Duodenal mucosa (tissue), 2 donors: ENCODE measurements around the gene LYPLA2.
A peak's percentile ranks its signal among the peaks of the same experiment; 100 is the strongest.
"Not testable (repeated sequence)": the region's sequence is repeated elsewhere in the genome, so short reads cannot be mapped to it uniquely, and the experiment has no call there.

Source experiments
- H3K27ac ChIP-seq: one replicate; pipeline ENCODE4 v1.7.0; 2013; ENCODE audit warnings: low read depth, low read length
- H3K27me3 ChIP-seq, 2 donors: one replicate each; pipeline ENCODE4 v1.7.0; 2013; ENCODE audit warnings: low read length in 2 of 2, control low read depth in 1 of 2; ENCODE audit not compliant: insufficient read depth in 2 of 2, control insufficient read depth in 1 of 2
- H3K36me3 ChIP-seq, 2 donors: one replicate each; pipeline ENCODE4 v1.7.0; 2013; ENCODE audit warnings: low read length in 2 of 2, control low read depth in 1 of 2; ENCODE audit not compliant: insufficient read depth in 2 of 2, control insufficient read depth in 1 of 2
- H3K4me1 ChIP-seq, 2 donors: one replicate each; pipeline ENCODE4 v1.7.0; 2013; ENCODE audit warnings: low read length in 2 of 2, control low read depth in 1 of 2; ENCODE audit not compliant: insufficient read depth in 2 of 2, control insufficient read depth in 1 of 2
- H3K4me3 ChIP-seq, 2 donors: one replicate each; pipeline ENCODE4 v1.7.0; 2013; ENCODE audit warnings: low read length in 2 of 2, low read depth in 1 of 2
- H3K9ac ChIP-seq, 2 donors: one replicate each; pipeline ENCODE4 v1.7.0; 2013; ENCODE audit warnings: low read length in 2 of 2, low read depth in 1 of 2
- H3K9me3 ChIP-seq, 2 donors: one replicate each; pipeline ENCODE4 v1.7.0; 2013; ENCODE audit warnings: low read length in 2 of 2, control low read depth in 1 of 2; ENCODE audit not compliant: control insufficient read depth in 1 of 2

The LYPLA2 gene

DNA sequence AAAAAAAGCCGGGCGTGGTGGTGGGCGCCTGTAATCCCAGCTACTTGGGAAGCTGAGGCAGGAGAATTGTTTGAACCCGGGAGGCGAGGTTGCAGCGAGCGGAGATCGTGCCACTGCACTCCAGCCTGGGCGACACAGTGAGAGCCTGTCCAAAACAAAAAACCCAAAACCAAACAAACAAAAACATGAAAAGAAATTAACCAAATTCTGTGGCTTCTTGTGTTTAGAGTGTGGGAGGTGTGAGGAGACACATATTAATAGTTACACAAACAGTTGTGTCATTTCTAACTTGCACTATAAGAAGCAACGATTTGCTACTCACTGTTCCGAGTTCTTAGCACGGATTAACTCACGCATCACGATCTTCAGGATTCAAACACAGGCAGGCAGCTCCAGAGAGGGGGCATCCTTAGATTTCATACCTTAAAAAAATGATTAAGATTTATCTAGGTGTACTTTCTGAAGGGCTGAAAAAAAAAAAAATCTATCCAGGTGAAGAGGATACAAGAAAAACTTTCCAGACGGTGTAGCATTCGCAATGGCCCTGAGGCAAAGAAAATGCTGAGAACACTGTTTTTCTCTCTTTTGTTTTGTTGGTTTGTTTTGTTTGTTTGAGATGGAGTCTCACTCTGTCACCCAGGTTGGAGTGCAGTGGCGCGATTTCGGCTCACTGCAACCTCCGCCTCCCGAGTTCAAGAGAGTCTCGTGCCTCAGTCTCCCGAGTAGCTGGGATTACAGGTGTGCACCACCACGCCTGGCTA is 35.0 kb downstream of the LYPLA2 start:
- H3K9ac ChIP-seq, result peak overlapping the region; percentile 99
- no peaks in the 10 kb centered on the region for H3K9me3 ChIP-seq
- peak overlapping the region; percentile 93 to 98 for H3K4me3 ChIP-seq
- H3K36me3 ChIP-seq, result no peaks in the 10 kb centered on the region
- peaks cover 9 to 10% of the 10 kb centered on the region in 2 donors for H3K4me1 ChIP-seq
- H3K27me3 ChIP-seq, result no peaks in the 10 kb centered on the region
- H3K27ac ChIP-seq, result no peak overlapping the region

DNA sequence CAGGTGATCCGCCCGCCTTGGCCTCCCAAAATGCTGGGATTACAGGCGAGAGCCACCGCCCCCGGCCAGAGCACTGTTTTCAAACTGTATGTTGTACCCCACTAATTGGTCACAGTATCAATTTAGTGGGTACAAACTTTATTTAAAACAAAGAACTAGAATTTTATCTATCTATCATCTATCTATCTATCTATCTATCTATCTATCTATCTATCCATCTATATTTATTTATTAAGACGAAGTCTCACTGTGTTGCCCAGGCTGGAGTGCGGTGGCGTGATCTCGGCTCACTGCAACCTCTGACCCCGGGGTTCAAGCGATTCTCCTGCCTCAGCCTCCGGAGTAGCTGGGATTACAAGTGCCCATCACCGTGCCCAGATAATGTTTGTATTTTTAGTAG is 35.6 kb downstream of the LYPLA2 start:
- not testable (repeated sequence) for H3K4me3 ChIP-seq, H3K27ac ChIP-seq, H3K27me3 ChIP-seq, H3K36me3 ChIP-seq, H3K9ac ChIP-seq, H3K4me1 ChIP-seq, H3K9me3 ChIP-seq

DNA sequence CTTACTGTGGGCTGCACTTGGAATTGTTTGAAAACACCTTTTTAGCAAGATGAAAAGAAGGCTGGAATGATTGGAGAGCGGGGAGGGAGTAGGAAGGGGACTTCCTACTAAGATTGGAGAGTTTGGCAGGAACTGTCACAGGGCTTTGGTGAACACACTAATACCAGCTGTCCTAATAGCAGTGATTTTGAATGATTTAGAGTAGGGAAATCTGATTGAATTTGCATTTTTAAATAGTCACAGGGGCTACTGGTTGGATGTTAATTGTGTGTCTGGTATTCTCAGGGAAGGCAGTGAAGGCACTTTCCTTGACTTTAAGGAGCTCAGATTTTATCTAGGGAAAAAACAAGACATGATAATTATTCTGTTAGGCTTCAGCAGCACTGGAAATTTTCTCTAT is 36.8 kb downstream of the LYPLA2 start:
- H3K27ac ChIP-seq, result no peak overlapping the region
- no peaks in the 10 kb centered on the region for H3K36me3 ChIP-seq
- H3K4me3 ChIP-seq, result no peak overlapping the region
- peaks cover 9 to 10% of the 10 kb centered on the region in 2 donors for H3K4me1 ChIP-seq
- no peaks in the 10 kb centered on the region for H3K9me3 ChIP-seq
- no peaks in the 10 kb centered on the region for H3K27me3 ChIP-seq
- no peak overlapping the region for H3K9ac ChIP-seq

DNA sequence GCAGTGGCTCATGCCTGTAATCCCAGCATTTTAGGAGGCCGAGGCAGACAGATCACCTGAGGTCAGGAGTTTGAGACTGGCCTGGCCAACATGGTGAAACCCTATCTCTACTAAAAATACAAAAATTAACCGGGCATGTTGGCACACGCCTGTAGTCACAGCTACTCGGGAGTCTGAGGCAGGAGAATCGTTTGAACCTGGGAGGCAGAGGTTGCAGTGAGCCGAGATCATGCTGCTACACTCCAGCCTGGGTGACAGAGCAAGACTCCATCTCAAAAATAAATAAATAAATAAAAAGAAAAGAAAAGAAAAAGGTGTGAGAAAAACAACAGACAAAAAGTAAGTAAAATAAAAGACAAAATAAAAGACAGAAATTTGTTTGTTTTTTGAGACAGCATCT is 43.2 kb downstream of the LYPLA2 start:
- not testable (repeated sequence) for H3K27me3 ChIP-seq, H3K4me3 ChIP-seq, H3K27ac ChIP-seq, H3K4me1 ChIP-seq, H3K9me3 ChIP-seq, H3K36me3 ChIP-seq, H3K9ac ChIP-seq

DNA sequence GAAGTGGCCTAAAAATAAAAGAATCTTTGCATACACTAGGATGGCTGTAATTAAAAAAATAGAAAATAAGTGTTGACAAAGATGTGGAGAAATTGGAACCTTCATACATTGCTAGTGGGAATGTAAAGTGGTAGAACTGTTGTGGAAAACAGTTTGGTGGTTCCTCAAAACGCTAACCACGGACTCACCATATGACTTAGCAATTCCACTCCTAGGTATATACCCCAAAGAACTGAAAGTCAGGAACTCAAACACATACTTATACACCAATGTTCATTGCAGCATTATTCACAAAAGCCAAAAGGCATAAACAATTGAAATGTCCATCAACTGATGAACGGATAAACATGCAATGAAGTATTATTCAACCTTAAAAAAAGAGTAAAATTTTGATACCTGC is 45.1 kb downstream of the LYPLA2 start:
- Histone ChIP-seq H3K4me3 (no peak overlapping the region), H3K9me3 (no peaks in the 10 kb centered on the region), H3K4me1 (peaks cover 6 to 8% of the 10 kb centered on the region in 2 donors), H3K9ac (no peak overlapping the region), H3K27ac (no peak overlapping the region), H3K36me3 (no peaks in the 10 kb centered on the region), H3K27me3 (no peaks in the 10 kb centered on the region)

DNA sequence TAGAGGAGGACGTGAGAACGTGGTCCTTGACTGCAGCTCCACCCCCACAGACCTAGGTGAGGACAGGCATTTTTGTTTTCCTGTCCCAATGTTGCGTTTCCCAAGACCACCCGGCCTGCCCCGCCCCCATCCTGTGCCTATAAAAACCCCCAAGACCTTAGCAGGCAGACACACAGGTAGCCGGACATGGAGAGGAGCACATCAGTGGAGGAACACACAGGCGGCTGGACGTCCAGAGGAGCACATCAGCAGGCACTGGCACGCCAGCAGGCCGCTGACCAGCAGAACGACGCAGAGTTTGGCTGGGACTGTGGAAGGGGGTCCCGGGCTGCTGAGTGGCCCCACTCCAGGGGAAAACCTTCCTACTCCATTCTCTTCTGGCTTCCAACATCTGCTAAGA is 47.0 kb downstream of the LYPLA2 start:
- no peaks in the 10 kb centered on the region for H3K9me3 ChIP-seq
- H3K4me1 ChIP-seq, result peaks cover 6 to 8% of the 10 kb centered on the region in 2 donors
- no peaks in the 10 kb centered on the region for H3K36me3 ChIP-seq
- H3K4me3 ChIP-seq, result peak overlapping the region; percentile 56 to 68
- H3K27me3 ChIP-seq, result no peaks in the 10 kb centered on the region
- no peak overlapping the region for H3K27ac ChIP-seq
- peak overlapping the region in 1 of 2 donors; percentile 26 for H3K9ac ChIP-seq

DNA sequence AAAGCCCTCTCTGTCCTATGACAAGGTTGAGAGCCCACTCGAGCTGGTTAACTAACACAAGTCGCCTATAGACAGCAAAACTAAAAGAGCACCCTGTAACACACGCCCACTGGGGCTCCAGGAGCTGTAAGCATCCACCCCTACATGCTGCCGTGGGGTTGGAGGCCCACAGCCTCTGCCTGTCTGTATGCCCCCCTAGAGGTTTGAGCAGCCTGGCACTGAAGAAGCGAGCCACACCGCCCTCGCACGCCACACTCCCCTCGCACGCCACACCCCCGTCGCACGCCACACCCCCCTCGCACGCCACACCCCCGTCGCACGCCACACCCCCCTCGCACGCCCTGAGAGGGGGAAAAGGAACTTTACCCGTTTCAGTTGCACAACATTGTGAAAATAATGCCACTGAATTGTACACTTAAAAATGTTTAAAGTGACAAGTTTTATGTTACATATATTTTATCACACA is 47.5 kb downstream of the LYPLA2 start:
- Histone ChIP-seq H3K27me3 (no peaks in the 10 kb centered on the region), H3K9me3 (no peaks in the 10 kb centered on the region), H3K4me3 (peak overlapping the region; percentile 56 to 68), H3K27ac (no peak overlapping the region), H3K9ac (peak overlapping the region in 1 of 2 donors; percentile 26), H3K4me1 (peaks cover 6 to 8% of the 10 kb centered on the region in 2 donors), H3K36me3 (no peaks in the 10 kb centered on the region)

DNA sequence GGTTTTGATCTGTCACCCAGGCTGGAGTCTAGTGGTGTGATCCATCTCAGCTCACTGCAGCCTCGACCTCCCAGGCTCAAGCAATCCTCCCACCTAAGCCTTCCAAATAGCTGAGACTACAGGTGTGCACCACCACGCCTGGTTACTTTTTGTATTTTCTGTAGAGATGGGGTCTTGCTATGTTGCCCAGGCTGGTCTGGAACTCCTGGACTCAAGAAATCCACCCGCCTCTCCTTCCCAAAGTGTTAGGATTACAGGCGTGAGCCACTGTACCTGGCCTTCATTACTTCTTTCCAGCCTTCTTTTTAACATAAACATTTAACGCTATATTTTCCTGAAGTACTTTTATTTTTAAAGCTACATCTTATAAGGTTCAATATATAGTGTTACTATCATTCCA is 52.7 kb downstream of the LYPLA2 start:
- peaks cover 24 to 28% of the 10 kb centered on the region in 2 donors for H3K36me3 ChIP-seq
- no peaks in the 10 kb centered on the region for H3K4me1 ChIP-seq
- no peak overlapping the region for H3K9ac ChIP-seq
- H3K9me3 ChIP-seq, result peaks cover 0 to 4% of the 10 kb centered on the region in 2 donors
- no peak overlapping the region for H3K27ac ChIP-seq
- no peak overlapping the region for H3K4me3 ChIP-seq
- H3K27me3 ChIP-seq, result no peaks in the 10 kb centered on the region
